ENCODE data around the gene C2CD3.

DNA sequence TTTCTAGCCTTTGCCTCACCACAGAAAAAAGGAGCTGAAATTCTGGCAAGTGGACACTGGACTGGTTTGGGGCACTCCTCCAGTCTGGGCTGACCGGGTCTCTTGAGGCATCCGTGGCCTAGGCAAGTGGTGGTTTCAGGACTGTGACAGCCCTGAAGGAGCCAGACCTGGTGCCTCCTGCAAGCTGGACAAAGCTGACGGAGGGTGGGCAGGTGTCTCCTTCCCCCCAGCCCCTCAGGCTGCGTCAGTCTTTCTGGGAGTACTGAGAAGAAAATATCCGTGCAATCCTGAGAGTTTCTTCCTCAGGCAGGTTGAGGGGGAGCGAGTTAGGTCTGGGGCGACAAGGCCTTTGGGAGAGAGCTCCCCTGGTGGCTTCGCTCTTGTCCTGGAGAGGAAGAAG is 157.7 kb downstream of the C2CD3 start:
- TF ChIP-seq POLR2A (IDR thresholded peaks at IDR 0.05) = no peak
- TF ChIP-seq, protein P1, sequence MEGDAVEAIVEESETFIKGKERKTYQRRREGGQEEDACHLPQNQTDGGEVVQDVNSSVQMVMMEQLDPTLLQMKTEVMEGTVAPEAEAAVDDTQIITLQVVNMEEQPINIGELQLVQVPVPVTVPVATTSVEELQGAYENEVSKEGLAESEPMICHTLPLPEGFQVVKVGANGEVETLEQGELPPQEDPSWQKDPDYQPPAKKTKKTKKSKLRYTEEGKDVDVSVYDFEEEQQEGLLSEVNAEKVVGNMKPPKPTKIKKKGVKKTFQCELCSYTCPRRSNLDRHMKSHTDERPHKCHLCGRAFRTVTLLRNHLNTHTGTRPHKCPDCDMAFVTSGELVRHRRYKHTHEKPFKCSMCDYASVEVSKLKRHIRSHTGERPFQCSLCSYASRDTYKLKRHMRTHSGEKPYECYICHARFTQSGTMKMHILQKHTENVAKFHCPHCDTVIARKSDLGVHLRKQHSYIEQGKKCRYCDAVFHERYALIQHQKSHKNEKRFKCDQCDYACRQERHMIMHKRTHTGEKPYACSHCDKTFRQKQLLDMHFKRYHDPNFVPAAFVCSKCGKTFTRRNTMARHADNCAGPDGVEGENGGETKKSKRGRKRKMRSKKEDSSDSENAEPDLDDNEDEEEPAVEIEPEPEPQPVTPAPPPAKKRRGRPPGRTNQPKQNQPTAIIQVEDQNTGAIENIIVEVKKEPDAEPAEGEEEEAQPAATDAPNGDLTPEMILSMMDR (IDR thresholded peaks at IDR 0.05 in 8 of 11, conservative IDR thresholded peaks at IDR 0.05 in 3 of 11) = no peak
